ENCODE measurements around the gene PLA2G4B. TPM values are rescaled to one million over a fixed set of nuclear protein-coding genes. Genes with fewer than 3 reads are reported as not detected.

Gene PLA2G4B
- total and polyA plus RNA-seq, 2 experiments from 2014 or later, result 1.4 to 1.6 TPM

GRCh38 chr15:41851755-41852370, 13.2 kb downstream of the PLA2G4B start:
- in situ Hi-C loops (cut with MboI), result no loop called here

GRCh38 chr15:41852736-41853590, 14.3 kb downstream of the PLA2G4B start:
- Histone ChIP-seq H3K9me2 (ENCODE audit: insufficient read depth) (no peaks in the 10 kb centered on the region), H3K27me3 (replicated peaks; ENCODE audit: insufficient read depth) (no peaks in the 10 kb centered on the region), H2AFZ (no peak overlapping the region), H3K9me3 (ENCODE audit: low read depth) (no peaks in the 10 kb centered on the region), H3K4me3 (no peak overlapping the region), H3K9ac (no peak overlapping the region), H3K36me3 (ENCODE audit: low read depth) (no peaks in the 10 kb centered on the region), H3K79me2 (ENCODE audit: insufficient read depth) (no peaks in the 10 kb centered on the region), H3K4me2 (ENCODE audit: unreplicated experiment) (no peak overlapping the region), H4K20me1 (ENCODE audit: insufficient read depth) (no peaks in the 10 kb centered on the region), H3K4me1 (ENCODE audit: insufficient read depth) (no peaks in the 10 kb centered on the region), H3F3A (ENCODE audit: insufficient read depth) (0 out of 2 replicates have a peak, but pooled peaks cover 3% of the 10 kb centered on the region), H3K27ac (no peak overlapping the region)
- no peak for DNase-seq
- WGBS, 2 experiments (ENCODE audit: low coverage in 1 of 2, low lambda C conversion rate in 2 of 2, missing lambda C conversion rate in 2 of 2), result 58 to 62% methylated on average over 14 to 17 of the region's 17 CpGs
- in situ Hi-C loops (cut with MboI), result no loop called here
- TF ChIP-seq EZH2phosphoT487 (IDR thresholded peaks at IDR 0.05; ENCODE audit: insufficient read depth, low read depth) (no peak), EZH2 (IDR thresholded peaks at IDR 0.05; ENCODE audit: insufficient read depth, poor library complexity, severe bottlenecking) (no peak)

More at GRCh38 chr15:41851755-41852370, 13.2 kb downstream of the PLA2G4B start:
- no peak for TF ChIP-seq EZH2phosphoT487 (IDR thresholded peaks at IDR 0.05; ENCODE audit: insufficient read depth, low read depth)
- TF ChIP-seq EZH2 (IDR thresholded peaks at IDR 0.05; ENCODE audit: insufficient read depth, poor library complexity, severe bottlenecking), result no peak
- Histone ChIP-seq H3K9me2 (ENCODE audit: insufficient read depth) (no peaks in the 10 kb centered on the region), H3K4me1 (ENCODE audit: insufficient read depth) (no peaks in the 10 kb centered on the region), H3K4me2 (ENCODE audit: unreplicated experiment) (no peak overlapping the region), H3K9me3 (ENCODE audit: low read depth) (no peaks in the 10 kb centered on the region), H3F3A (ENCODE audit: insufficient read depth) (0 out of 2 replicates have a peak, but pooled peaks cover 3% of the 10 kb centered on the region), H4K20me1 (ENCODE audit: insufficient read depth) (no peaks in the 10 kb centered on the region), H3K36me3 (ENCODE audit: low read depth) (no peaks in the 10 kb centered on the region; the same call in 1 of the 2 replicates), H3K4me3 (no peak overlapping the region), H3K9ac (no peak overlapping the region), H3K27me3 (replicated peaks; ENCODE audit: insufficient read depth) (no peaks in the 10 kb centered on the region), H3K79me2 (ENCODE audit: insufficient read depth) (no peaks in the 10 kb centered on the region), H3K27ac (no peak overlapping the region), H2AFZ (no peak overlapping the region)
- 51 to 64% methylated on average over 6 to 7 of the region's 8 CpGs for WGBS, 2 experiments (ENCODE audit: low coverage in 1 of 2, low lambda C conversion rate in 2 of 2, missing lambda C conversion rate in 2 of 2)
- DNase-seq, result no peak

GRCh38 chr15:41853831-41854230, 15.2 kb downstream of the PLA2G4B start:
- Histone ChIP-seq H3K4me3 (no peak overlapping the region), H2AFZ (no peak overlapping the region), H3K9me3 (ENCODE audit: low read depth) (no peaks in the 10 kb centered on the region), H3K36me3 (ENCODE audit: low read depth) (no peaks in the 10 kb centered on the region), H3K27me3 (replicated peaks; ENCODE audit: insufficient read depth) (no peaks in the 10 kb centered on the region), H3K4me2 (ENCODE audit: unreplicated experiment) (no peak overlapping the region), H3K4me1 (ENCODE audit: insufficient read depth) (no peaks in the 10 kb centered on the region), H3K9ac (no peak overlapping the region), H3K79me2 (ENCODE audit: insufficient read depth) (no peaks in the 10 kb centered on the region), H3K9me2 (ENCODE audit: insufficient read depth) (no peaks in the 10 kb centered on the region), H3F3A (ENCODE audit: insufficient read depth) (0 out of 2 replicates have a peak, but pooled peaks cover 3% of the 10 kb centered on the region), H4K20me1 (ENCODE audit: insufficient read depth) (no peaks in the 10 kb centered on the region), H3K27ac (no peak overlapping the region)
- TF ChIP-seq EZH2 (IDR thresholded peaks at IDR 0.05; ENCODE audit: insufficient read depth, poor library complexity, severe bottlenecking), result no peak
- no peak for TF ChIP-seq EZH2phosphoT487 (IDR thresholded peaks at IDR 0.05; ENCODE audit: insufficient read depth, low read depth)
- WGBS, 2 experiments (ENCODE audit: low coverage in 1 of 2, low lambda C conversion rate in 2 of 2, missing lambda C conversion rate in 2 of 2), result 85 to 86% methylated on average over 10 of the region's 10 CpGs
- in situ Hi-C loops (cut with MboI), result no loop called here
- DNase-seq, result no peak

GRCh38 chr15:41854443-41854842, 15.8 kb downstream of the PLA2G4B start:
- no peak overlapping the region for H3K4me2 ChIP-seq (ENCODE audit: unreplicated experiment)
- DNase-seq, result no peak
- H3K4me1 ChIP-seq (ENCODE audit: insufficient read depth), result no peaks in the 10 kb centered on the region
- H2AFZ ChIP-seq, result no peak overlapping the region
- no peaks in the 10 kb centered on the region for H4K20me1 ChIP-seq (ENCODE audit: insufficient read depth)
- H3K9me2 ChIP-seq (ENCODE audit: insufficient read depth), result no peaks in the 10 kb centered on the region
- no peaks in the 10 kb centered on the region for H3K36me3 ChIP-seq (ENCODE audit: low read depth)
- H3K27ac ChIP-seq, result no peak overlapping the region
- H3F3A ChIP-seq (ENCODE audit: insufficient read depth), result 0 out of 2 replicates have a peak, but pooled peaks cover 3% of the 10 kb centered on the region
- in situ Hi-C loops (cut with MboI), result no loop called here
- no peak overlapping the region for H3K4me3 ChIP-seq
- TF ChIP-seq EZH2 (IDR thresholded peaks at IDR 0.05; ENCODE audit: insufficient read depth, poor library complexity, severe bottlenecking), result no peak
- TF ChIP-seq EZH2phosphoT487 (IDR thresholded peaks at IDR 0.05; ENCODE audit: insufficient read depth, low read depth), result no peak
- H3K79me2 ChIP-seq (ENCODE audit: insufficient read depth), result no peaks in the 10 kb centered on the region
- no peaks in the 10 kb centered on the region for H3K9me3 ChIP-seq (ENCODE audit: low read depth)
- 88 to 90% methylated on average over 8 to 9 of the region's 9 CpGs for WGBS, 2 experiments (ENCODE audit: low coverage in 1 of 2, low lambda C conversion rate in 2 of 2, missing lambda C conversion rate in 2 of 2)
- no peaks in the 10 kb centered on the region for H3K27me3 ChIP-seq (replicated peaks; ENCODE audit: insufficient read depth)
- no peak overlapping the region for H3K9ac ChIP-seq
